H9 (cell line): ENCODE measurements around the gene MX2. TPM values are rescaled to one million over a fixed set of nuclear protein-coding genes. Genes with fewer than 3 reads are reported as not detected.

ENCODE experiments used
- DNase-seq: peaks from one replicate; pipeline ENCODE4 v3.0.0-alpha.2; 2017
- H2AFZ ChIP-seq: one replicate; pipeline ENCODE4 v1.6.1; 2013; ENCODE audit warnings: mild to moderate bottlenecking, low read length, control low read depth, moderate library complexity
- H2AK5ac ChIP-seq: 2 replicates; pipeline ENCODE4 v1.6.1; 2013; ENCODE audit warnings: low read length, control low read depth, mixed read lengths; ENCODE audit not compliant: insufficient read length
- H2BK120ac ChIP-seq: one replicate; pipeline ENCODE4 v1.6.1; 2013; ENCODE audit warnings: low read depth, mild to moderate bottlenecking, low read length, control low read depth, inconsistent platforms; ENCODE audit not compliant: poor library complexity, severe bottlenecking
- H2BK12ac ChIP-seq: 2 replicates; pipeline ENCODE4 v1.6.1; 2013; ENCODE audit warnings: low read length, control low read depth, mixed read lengths, low read depth; ENCODE audit not compliant: insufficient read length
- H2BK15ac ChIP-seq: 2 replicates; pipeline ENCODE4 v1.6.1; 2013; ENCODE audit warnings: low read depth, low read length, control low read depth
- H2BK20ac ChIP-seq: one replicate; pipeline ENCODE4 v1.6.1; 2013; ENCODE audit warnings: low read depth, mild to moderate bottlenecking, low read length, control low read depth, inconsistent platforms; ENCODE audit not compliant: poor library complexity, severe bottlenecking
- H2BK5ac ChIP-seq: 2 replicates; pipeline ENCODE4 v1.6.1; 2013; ENCODE audit warnings: low read length, control low read depth, mixed read lengths; ENCODE audit not compliant: insufficient read length
- H3K14ac ChIP-seq: 2 replicates; pipeline ENCODE4 v1.6.1; 2013; ENCODE audit warnings: low read length, control low read depth; ENCODE audit not compliant: insufficient read depth
- H3K18ac ChIP-seq: 2 replicates; pipeline ENCODE4 v1.6.1; 2013; ENCODE audit warnings: low read depth, mild to moderate bottlenecking, mixed read lengths, low read length, control low read depth; ENCODE audit not compliant: insufficient read length
- H3K23ac ChIP-seq: 2 replicates; pipeline ENCODE4 v1.6.1; 2013; ENCODE audit warnings: low read length, control low read depth, mixed read lengths, low read depth; ENCODE audit not compliant: insufficient read length
- H3K23me2 ChIP-seq: 2 replicates; pipeline ENCODE4 v1.6.1; 2013; ENCODE audit warnings: low read depth, mild to moderate bottlenecking, mixed read lengths, low read length, control low read depth; ENCODE audit not compliant: insufficient read length, poor library complexity, severe bottlenecking
- H3K27ac ChIP-seq: 2 replicates; pipeline ENCODE4 v1.5.1; 2013; ENCODE audit warnings: low read length, control low read depth, mixed read lengths, low read depth; ENCODE audit not compliant: insufficient read length
- H3K27me3 ChIP-seq: 2 replicates; pipeline ENCODE4 v1.6.1; 2013; ENCODE audit warnings: low read length, control low read depth, inconsistent platforms; ENCODE audit not compliant: insufficient read depth
- H3K4ac ChIP-seq: 2 replicates; pipeline ENCODE4 v1.6.1; 2013; ENCODE audit warnings: low read depth, mild to moderate bottlenecking, control low read depth, inconsistent platforms, low read length, moderate library complexity
- H3K4me1 ChIP-seq: 2 replicates; pipeline ENCODE4 v1.6.1; 2013; ENCODE audit warnings: low read length, control low read depth, inconsistent platforms; ENCODE audit not compliant: insufficient read depth
- H3K4me2 ChIP-seq: 2 replicates; pipeline ENCODE4 v1.6.1; 2013; ENCODE audit warnings: low read length, control low read depth, mixed read lengths; ENCODE audit not compliant: insufficient read length, insufficient read depth
- H3K56ac ChIP-seq: 2 replicates; pipeline ENCODE4 v1.6.1; 2013; ENCODE audit warnings: low read depth, mild to moderate bottlenecking, mixed read lengths, low read length, control low read depth; ENCODE audit not compliant: insufficient read length
- H3K79me1 ChIP-seq: 2 replicates; pipeline ENCODE4 v1.6.1; 2013; ENCODE audit warnings: low read depth, mild to moderate bottlenecking, moderate library complexity, low read length, control low read depth, inconsistent platforms; ENCODE audit not compliant: insufficient read depth, poor library complexity, severe bottlenecking
- H3K79me2 ChIP-seq: 2 replicates; pipeline ENCODE4 v1.6.1; 2013; ENCODE audit warnings: low read length, control low read depth, inconsistent platforms; ENCODE audit not compliant: insufficient read depth
- H3K9ac ChIP-seq: 2 replicates; pipeline ENCODE4 v1.6.1; 2013; ENCODE audit warnings: low read length, control low read depth, mixed read lengths; ENCODE audit not compliant: insufficient read length; ENCODE audit errors: extremely low read depth
- H3K9me3 ChIP-seq: one replicate; pipeline ENCODE4 v1.6.1; 2013; ENCODE audit warnings: low read depth, low read length, inconsistent platforms; ENCODE audit not compliant: control insufficient read depth
- H3T11ph ChIP-seq: one replicate; pipeline ENCODE4 v1.6.1; 2013; ENCODE audit warnings: mild to moderate bottlenecking, low read length, control low read depth, inconsistent platforms
- H4K20me1 ChIP-seq: one replicate; pipeline ENCODE4 v1.6.1; 2013; ENCODE audit not compliant: control insufficient read depth, insufficient read length, insufficient read depth
- H4K5ac ChIP-seq: 2 replicates; pipeline ENCODE4 v1.6.1; 2013; ENCODE audit warnings: low read depth, mild to moderate bottlenecking, mixed read lengths, low read length, control low read depth; ENCODE audit not compliant: insufficient read length
- H4K8ac ChIP-seq: replicated peaks from 2 replicates; pipeline ENCODE4 v1.6.1; 2013; ENCODE audit warnings: low read length, control low read depth, mixed read lengths, low read depth; ENCODE audit not compliant: insufficient read length
- H4K91ac ChIP-seq: 2 replicates; pipeline ENCODE4 v1.6.1; 2013; ENCODE audit warnings: low read depth, mild to moderate bottlenecking, moderate library complexity, mixed read lengths, low read length, control low read depth; ENCODE audit not compliant: insufficient read length
- H3K27ac Mint-ChIP-seq, 3 experiments: 2 replicates in 2 of 3; 3 replicates in 1 of 3; pipeline ENCODE4 v1.8.0; 2020 to 2021; ENCODE audit warnings: mixed read lengths in 3 of 3, mild to moderate bottlenecking in 1 of 3, moderate library complexity in 1 of 3
- H3K27me3 Mint-ChIP-seq: 2 replicates; pipeline ENCODE4 v1.8.0; 2021; ENCODE audit warnings: low read depth, mild to moderate bottlenecking, moderate library complexity, mixed read lengths
- H3K36me3 Mint-ChIP-seq, 3 experiments: 2 replicates in 2 of 3; 3 replicates in 1 of 3; pipeline ENCODE4 v1.8.0; 2020 to 2021; ENCODE audit warnings: low read depth in 3 of 3, mixed read lengths in 3 of 3; ENCODE audit not compliant: insufficient read depth in 1 of 3
- H3K4me1 Mint-ChIP-seq, 2 experiments: 2 replicates each; pipeline ENCODE4 v1.8.0; 2020; ENCODE audit warnings: mixed read lengths in 2 of 2
- H3K4me3 Mint-ChIP-seq, 2 experiments: 2 replicates in 1 of 2; 3 replicates in 1 of 2; pipeline ENCODE4 v1.8.0; 2020 to 2021; ENCODE audit warnings: mild to moderate bottlenecking in 2 of 2, mixed read lengths in 2 of 2, moderate library complexity in 1 of 2
- H3K9me3 Mint-ChIP-seq, 2 experiments: 2 replicates in 1 of 2; 3 replicates in 1 of 2; pipeline ENCODE4 v1.8.0; 2020; ENCODE audit warnings: mild to moderate bottlenecking in 2 of 2, mixed read lengths in 2 of 2, moderate library complexity in 1 of 2
- WGBS: extraction: QIAGEN DNeasy Blood & Tissue Kit; methylation state at CpG from one replicate; pipeline ENCODE4 v1.1.7; 2013; ENCODE audit warnings: missing lambda C conversion rate, low lambda C conversion rate, mixed read lengths; ENCODE audit not compliant: insufficient read length; ENCODE audit errors: extremely low coverage; 5-methylcytosine and 5-hydroxymethylcytosine counted together
- total RNA-seq: library from RNA; stranded (reverse); gene quantifications from 2 replicates; pipeline ENCODE4 v1.2.1, GENCODE V29; 2021
- TF ChIP-seq, protein P1 (sequence below): fragments of 200-600 bp; sonication (generic); conservative IDR thresholded peaks from 3 replicates; pipeline ENCODE4 v1.8.0; 2021; ENCODE audit warnings: antibody characterized with exemption, mild to moderate bottlenecking

The MX2 gene
- total RNA-seq, 1 experiment from 2014 or later: 1.8 TPM

DNA sequence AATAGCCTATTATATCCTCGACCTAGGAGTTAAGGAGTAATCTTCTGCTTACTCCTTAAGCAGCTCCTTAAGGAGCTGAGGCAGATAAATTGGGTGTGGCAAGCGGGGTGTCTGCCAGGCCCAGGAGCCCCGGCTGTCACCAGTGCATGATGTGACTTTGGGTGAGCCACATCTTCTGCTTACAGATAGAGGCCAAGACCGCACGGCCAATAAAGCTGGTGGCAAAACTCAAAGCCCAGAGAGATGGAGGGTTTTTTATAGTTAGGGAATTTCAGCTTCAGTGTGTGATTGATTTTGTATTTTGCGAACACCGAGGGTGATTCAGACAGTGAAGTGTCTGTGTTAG is 9.8 kb downstream of the MX2 start:
- Histone ChIP-seq H3T11ph (no peak overlapping the region), H2AK5ac (no peak overlapping the region), H3K18ac (no peak overlapping the region), H2AFZ (no peak overlapping the region), H2BK5ac (no peak overlapping the region), H3K27me3 (no peaks in the 10 kb centered on the region; the same call in 1 of the 2 replicates), H2BK12ac (no peak overlapping the region), H3K9me3 (no peaks in the 10 kb centered on the region), H3K23ac (no peak overlapping the region), H2BK120ac (no peak overlapping the region), H4K20me1 (no peaks in the 10 kb centered on the region), H4K91ac (no peak overlapping the region), H3K79me2 (no peaks in the 10 kb centered on the region), H3K14ac (no peak overlapping the region), H4K5ac (no peak overlapping the region), H3K56ac (no peak overlapping the region), H3K4me2 (no peak overlapping the region), H3K9ac (no peak overlapping the region), H2BK20ac (no peak overlapping the region), H3K27ac (no peak overlapping the region), H3K4ac (no peak overlapping the region), H2BK15ac (no peak overlapping the region), H3K4me1 (no peaks in the 10 kb centered on the region; the same call in 1 of the 2 replicates), H3K79me1 (no peaks in the 10 kb centered on the region), H3K23me2 (peaks cover 8% of the 10 kb centered on the region), H4K8ac (no peak overlapping the region)
- H3K4me1 Mint-ChIP-seq: peaks cover 7 to 28% of the 10 kb centered on the region in 2 experiments
- H3K27me3 Mint-ChIP-seq: peaks cover 13% of the 10 kb centered on the region
- H3K9me3 Mint-ChIP-seq: no peaks in the 10 kb centered on the region; a peak in 1 of 5 replicates
- WGBS: no CpG with 5 or more reads among the region's 7 CpGs
- no peaks in the 10 kb centered on the region for H3K36me3 Mint-ChIP-seq
- no peak overlapping the region for H3K27ac Mint-ChIP-seq
- H3K4me3 Mint-ChIP-seq: no peak overlapping the region
- TF ChIP-seq, protein P1, sequence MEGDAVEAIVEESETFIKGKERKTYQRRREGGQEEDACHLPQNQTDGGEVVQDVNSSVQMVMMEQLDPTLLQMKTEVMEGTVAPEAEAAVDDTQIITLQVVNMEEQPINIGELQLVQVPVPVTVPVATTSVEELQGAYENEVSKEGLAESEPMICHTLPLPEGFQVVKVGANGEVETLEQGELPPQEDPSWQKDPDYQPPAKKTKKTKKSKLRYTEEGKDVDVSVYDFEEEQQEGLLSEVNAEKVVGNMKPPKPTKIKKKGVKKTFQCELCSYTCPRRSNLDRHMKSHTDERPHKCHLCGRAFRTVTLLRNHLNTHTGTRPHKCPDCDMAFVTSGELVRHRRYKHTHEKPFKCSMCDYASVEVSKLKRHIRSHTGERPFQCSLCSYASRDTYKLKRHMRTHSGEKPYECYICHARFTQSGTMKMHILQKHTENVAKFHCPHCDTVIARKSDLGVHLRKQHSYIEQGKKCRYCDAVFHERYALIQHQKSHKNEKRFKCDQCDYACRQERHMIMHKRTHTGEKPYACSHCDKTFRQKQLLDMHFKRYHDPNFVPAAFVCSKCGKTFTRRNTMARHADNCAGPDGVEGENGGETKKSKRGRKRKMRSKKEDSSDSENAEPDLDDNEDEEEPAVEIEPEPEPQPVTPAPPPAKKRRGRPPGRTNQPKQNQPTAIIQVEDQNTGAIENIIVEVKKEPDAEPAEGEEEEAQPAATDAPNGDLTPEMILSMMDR: no peak
- DNase-seq: no peak
